ENCODE data around the gene PRAMEF12.

GRCh38 chr1:12799730-12800129 is 26.2 kb downstream of the PRAMEF12 start:
- no peak for TF ChIP-seq POLR2AphosphoS5 (IDR thresholded peaks at IDR 0.05)
- TF ChIP-seq, protein P1, sequence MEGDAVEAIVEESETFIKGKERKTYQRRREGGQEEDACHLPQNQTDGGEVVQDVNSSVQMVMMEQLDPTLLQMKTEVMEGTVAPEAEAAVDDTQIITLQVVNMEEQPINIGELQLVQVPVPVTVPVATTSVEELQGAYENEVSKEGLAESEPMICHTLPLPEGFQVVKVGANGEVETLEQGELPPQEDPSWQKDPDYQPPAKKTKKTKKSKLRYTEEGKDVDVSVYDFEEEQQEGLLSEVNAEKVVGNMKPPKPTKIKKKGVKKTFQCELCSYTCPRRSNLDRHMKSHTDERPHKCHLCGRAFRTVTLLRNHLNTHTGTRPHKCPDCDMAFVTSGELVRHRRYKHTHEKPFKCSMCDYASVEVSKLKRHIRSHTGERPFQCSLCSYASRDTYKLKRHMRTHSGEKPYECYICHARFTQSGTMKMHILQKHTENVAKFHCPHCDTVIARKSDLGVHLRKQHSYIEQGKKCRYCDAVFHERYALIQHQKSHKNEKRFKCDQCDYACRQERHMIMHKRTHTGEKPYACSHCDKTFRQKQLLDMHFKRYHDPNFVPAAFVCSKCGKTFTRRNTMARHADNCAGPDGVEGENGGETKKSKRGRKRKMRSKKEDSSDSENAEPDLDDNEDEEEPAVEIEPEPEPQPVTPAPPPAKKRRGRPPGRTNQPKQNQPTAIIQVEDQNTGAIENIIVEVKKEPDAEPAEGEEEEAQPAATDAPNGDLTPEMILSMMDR (IDR thresholded peaks at IDR 0.05) = no peak

All from transverse colon (tissue), 4 donors.